ENCODE results near the gene COMMD4.
A peak's percentile ranks its signal among the peaks of the same experiment; 100 is the strongest.

COMMD4 gene

DNA sequence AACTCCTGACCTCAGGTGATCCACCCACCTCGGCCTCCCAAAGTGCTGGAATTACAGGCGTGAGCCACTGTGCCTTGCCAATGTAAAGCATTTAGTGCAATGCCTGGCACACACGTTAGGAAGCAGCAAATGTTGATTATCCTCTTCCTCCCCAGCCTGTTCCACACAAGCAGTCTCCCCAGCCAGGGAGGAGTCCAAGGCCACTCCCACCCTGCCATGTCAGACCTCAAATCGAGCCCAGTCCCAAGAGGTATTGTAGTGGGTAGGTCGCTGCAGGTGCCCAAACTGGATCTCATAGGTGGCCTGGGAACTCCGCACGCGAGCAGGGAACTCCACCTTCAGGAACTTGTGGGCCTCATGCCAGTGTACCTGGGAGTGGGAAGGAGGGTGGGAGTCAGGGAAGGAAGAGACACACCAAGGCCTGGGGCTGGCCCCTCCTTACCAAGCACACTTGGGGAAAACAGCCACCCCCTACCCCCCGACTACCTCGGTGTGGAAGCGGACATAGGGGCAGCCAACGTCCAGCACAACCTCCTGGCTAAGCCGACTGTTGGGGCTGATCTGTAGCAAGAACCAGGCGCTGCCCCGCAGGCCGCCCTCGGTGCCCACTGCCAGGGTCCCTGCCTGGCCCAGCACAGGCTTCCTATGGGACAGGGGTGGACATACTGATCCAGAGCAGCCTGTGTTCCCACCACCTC, 22.3 kb downstream of the COMMD4 start:
- DNase-seq, result no peak

- no peak for DNase-seq
Measured at GRCh38 chr15:75358771-75359536, 23.1 kb downstream of the COMMD4 start.

DNA sequence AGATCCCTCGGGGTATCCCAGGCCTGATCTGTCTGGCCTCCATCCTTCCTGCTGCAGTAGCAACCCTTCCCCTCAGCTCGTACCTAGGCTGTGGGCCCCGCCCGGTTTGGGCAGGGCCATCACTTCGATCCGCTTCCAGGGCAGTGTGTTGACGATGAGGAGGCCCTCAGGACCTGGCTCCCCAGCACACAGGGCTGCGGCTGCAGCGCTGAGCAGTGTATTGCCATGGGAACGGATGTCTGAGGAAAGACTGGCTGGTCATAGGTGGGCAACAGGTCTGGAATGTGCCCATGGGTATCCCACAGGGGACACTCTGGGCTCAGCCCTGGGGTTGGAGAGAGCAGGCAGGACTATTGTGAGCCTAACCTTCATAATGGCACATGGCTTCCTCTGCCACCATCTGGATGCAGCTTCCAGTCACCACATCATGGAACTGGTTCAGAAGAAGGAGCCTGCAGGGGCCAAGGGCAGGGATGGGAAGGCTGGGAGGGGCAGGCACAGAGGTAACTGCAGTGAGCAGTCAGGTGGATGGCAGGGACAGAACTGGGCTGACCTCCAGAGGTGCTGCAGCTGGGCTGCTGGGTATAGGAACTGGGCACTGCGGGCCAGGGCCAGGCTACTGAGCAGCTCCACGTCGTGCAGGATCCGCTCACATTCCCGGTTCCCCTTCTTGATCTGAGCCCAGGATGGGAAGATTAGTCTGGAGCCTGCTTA, 23.8 kb downstream of the COMMD4 start:
- DNase-seq, result no peak

DNA sequence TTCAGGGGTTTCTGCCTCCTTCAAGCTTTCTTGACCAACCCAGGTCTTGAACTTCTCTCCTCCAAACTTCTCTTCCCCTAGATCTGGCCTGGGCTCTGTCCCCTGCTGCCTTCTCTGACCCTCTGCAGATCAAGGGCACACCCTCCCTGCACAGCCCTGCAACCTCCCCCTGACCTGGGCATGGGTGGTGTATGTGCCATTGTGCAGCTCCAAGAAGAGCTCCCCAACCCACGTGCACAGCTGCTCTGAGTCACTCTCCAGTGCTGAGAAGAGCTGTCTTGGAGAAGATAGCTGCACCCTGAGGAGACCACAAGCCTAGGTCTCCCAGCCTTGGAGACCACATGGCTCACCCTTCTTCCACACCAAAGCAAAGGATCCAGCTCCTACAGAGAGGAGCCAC, 24.5 kb downstream of the COMMD4 start:
- DNase-seq, result no peak

- DNase-seq, result no peak
Measured at GRCh38 chr15:75360856-75361255, 25.0 kb downstream of the COMMD4 start.

- no peak for DNase-seq
Measured at GRCh38 chr15:75361361-75361988, 25.6 kb downstream of the COMMD4 start.

DNA sequence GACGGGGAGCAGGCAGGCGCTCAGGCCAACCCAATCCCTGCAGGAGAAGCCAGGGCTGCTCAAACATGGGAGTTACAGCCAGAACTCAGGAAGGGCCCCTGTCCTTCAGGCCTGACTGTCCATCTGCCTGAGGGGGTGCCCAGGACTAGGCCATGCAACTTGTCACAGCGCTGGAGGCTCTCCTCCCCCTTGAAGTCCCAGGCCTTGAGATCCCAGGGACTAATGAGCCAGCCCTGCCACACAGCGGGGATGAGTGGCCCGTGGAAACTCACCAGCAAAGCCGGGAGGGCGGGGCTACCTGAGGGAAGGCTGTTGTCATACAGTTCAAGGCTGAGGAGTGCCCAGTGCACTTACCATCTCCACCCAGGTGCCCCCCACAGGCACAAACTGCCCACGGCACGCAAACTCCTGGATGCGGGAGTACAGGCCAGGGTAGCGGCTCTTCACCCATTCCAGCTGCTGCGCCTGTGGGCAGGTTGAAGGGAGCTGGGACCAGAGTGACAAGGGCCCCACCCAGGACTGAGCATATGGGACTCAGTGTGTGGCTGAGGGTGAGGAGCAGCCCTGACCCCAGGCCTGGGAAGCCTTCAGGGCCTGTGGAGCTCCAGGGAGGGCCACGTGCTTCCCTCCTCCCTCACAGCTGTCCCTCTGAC, 26.3 kb downstream of the COMMD4 start:
- no peak for DNase-seq

GRCh38 chr15:75362642-75363249, 26.9 kb downstream of the COMMD4 start:
- DNase-seq, result no peak

DNA sequence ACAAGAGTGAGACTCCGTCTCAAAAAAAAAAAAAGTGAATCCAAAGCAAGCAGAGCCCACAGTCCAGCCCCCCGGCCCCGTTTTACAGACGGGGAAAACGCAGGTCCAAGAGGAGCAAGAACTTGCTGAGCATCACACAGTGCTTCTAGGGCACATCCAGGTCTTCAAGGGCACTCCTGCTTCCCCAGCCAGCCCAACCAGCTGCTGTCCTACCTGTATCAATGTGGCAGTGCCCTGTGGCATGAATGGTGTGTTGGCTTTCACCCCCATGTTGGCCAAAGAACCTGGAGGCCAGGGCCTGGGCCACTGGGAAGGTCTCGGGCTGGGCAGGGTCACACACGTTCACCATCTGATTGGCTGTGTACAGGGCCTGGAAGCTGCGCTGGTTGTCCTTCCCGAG, 27.9 kb downstream of the COMMD4 start:
- no peak for DNase-seq

GRCh38 chr15:75364881-75365280, 29.0 kb downstream of the COMMD4 start:
- DNase-seq, result no peak

DNA sequence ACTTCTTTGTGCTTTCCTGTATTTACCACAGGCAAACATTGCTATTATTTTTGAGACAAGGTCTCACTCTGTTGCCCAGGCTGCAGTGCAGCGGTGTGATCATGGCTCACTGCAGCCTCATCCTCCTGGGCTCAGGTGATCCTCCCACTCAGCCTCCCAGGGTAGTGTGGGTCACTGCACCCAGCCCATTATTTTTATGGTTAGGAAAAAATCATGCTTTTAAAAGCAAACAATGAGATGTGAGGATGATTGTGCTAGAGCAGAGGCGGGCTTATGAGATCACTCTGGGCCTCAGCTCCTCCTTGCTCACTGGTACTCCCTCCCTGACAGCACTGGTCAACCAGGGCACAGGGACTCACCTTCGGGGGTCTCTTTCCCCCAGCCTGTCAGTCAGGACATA, 30.3 kb downstream of the COMMD4 start:
- DNase-seq, result no peak

GRCh38 chr15:75367006-75367405, 31.1 kb downstream of the COMMD4 start:
- DNase-seq, result no peak

GRCh38 chr15:75367406-75367912, 31.6 kb downstream of the COMMD4 start:
- no peak for DNase-seq

DNA sequence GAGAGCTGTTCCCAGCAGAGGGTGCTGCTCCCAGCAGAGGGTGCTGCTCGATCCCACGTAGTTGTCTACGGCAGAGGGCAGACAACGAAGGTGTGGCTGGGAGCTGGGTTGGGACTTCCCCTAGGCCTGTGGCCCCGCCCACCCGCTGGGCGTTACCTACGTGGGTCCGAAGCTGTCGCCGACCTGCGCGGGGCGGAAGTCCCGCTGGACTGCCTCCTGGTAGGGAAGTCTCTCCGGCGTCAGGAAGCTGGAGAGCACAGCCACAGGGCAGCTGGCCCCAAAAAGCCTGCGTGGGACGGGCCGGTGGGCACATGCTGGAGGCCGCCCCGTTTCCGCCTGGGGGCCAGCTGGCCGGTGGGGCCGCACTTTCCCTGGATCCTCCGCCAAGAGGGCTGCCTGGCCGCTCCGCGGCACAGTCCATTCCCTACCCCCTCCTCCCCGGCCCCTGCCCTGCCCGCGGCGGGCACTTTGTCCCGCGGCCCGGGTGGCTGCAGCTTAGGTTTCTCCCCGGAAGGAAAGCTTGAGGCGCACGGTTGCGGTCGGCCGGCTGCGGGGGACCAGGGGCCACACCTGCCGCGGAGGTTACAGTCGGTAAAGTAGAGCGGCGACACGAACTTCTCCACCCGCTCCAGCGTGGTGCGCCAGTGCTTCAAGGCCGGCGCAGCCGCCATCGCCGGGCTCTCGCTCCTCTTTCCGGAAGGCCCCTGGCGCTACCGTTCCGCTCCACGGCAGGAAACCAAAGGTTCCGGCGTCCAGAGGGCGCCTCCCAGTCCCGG, 32.2 kb downstream of the COMMD4 start, which contains the start of gene MAN2C1:
Gene MAN2C1, minus strand, starts transcription at position 695 of the 776 bp plus-strand sequence. Its CDS starts 24 bp downstream, at position 671.
- DNase-seq, result peak; percentile 88

DNA sequence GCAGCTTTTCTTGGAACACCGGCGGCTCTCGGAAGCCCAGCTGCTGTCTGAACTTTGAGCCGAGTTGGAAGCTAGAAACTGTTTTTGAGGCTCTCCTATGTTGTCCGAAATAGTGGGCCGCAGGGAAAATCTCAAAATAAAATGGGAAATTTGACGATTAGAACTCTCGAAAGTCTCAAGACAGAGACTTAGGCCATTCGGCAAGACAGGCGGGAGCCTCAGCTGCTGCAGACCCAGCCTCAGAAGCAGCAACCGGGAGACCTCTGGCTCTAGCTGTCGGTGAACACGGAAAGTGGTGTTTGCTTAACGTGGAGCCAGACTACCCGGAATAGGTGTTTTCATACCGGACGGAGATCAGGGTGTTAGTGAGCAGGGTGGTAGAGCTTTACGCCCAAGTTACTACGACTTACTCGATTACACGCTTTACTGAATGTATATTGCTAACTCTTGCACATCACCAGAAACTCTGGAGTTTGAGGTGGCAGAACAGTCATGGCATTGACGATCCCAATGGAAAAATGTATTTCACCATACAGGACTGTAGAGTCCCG, 32.9 kb downstream of the COMMD4 start:
- no peak for DNase-seq

- DNase-seq, result no peak
Measured at GRCh38 chr15:75369897-75370581, 34.2 kb downstream of the COMMD4 start.

DNA sequence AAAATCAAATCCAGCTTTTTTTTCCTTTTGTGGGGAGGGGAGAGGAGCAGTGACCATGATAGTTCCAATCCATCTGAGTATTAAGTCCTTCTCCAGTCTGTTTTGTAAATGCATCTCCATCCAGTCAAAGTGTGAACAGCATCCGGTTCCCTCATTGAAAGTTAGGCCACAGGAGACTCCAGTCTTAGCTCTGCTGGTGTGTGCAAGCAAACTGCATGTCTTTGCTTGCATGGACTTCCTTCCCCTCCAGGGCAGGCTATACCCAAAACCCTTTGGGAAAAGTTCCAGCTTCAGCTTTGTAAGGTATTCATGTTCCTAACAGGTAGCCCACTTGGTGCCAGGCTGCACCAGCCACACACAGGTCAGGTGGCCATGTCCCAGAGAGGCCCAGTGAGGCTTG, 35.6 kb downstream of the COMMD4 start:
- DNase-seq, result no peak

- no peak for DNase-seq
Measured at GRCh38 chr15:75371901-75372688, 36.2 kb downstream of the COMMD4 start.

DNA sequence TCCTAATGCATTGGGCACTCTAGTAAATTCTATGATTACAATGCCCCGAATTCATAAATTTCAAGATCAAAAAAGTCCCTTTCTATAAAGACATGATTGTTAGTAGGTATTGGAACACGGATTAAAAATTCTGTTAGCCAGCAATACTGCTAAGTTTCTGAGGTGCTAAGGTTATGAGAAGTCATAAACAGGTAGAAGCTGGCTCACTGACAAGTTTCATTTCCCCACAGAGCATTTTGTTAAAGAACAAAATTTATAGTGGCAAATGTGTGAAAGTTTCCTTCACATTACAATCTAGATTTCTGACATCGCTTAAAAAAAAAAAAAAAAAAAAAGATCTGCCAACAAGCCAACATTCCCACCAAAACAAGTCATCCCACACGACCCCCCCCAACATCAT, 44.9 kb downstream of the COMMD4 start:
- DNase-seq, result no peak

All from midbrain (tissue), 1 donor.